Lower leg skin (tissue), 3 donors: ENCODE results near the gene VPS18.

Experiments used
- CTCF ChIP-seq, 3 donors: fragments of 450-650 bp; IDR thresholded peaks; one replicate each; pipeline ENCODE4 v1.5.1; 2016; ENCODE audit warnings: antibody characterized with exemption in 3 of 3, mild to moderate bottlenecking in 3 of 3, moderate library complexity in 2 of 3
- POLR2A ChIP-seq, 2 donors: fragments of 450-650 bp; IDR thresholded peaks; one replicate each; pipeline ENCODE4 v1.6.1; 2016 to 2017; ENCODE audit warnings: antibody characterized with exemption in 2 of 2, mild to moderate bottlenecking in 1 of 2, moderate library complexity in 1 of 2

- TF ChIP-seq CTCF (IDR thresholded peaks at IDR 0.05), result no peak
- TF ChIP-seq POLR2A (IDR thresholded peaks at IDR 0.05), result no peak
Observed at GRCh38 chr15:40892447-40893012, 1.7 kb upstream of the VPS18 start.
